Effector memory CD4-positive, alpha-beta T cell (primary cell): ENCODE results near the gene HKDC1.
"Not testable (repeated sequence)": the region's sequence is repeated elsewhere in the genome, so short reads cannot be mapped to it uniquely, and the experiment has no call there.

ENCODE experiments used
- DNase-seq, 3 donors: peaks; one replicate each; pipeline ENCODE4 v3.0.0-alpha.2; 2020
- H3K27ac ChIP-seq: 2 replicates; pipeline ENCODE4 v1.7.0; 2013; ENCODE audit warnings: mild to moderate bottlenecking, low read length, moderate library complexity; ENCODE audit not compliant: insufficient read depth, poor library complexity, severe bottlenecking
- H3K27me3 ChIP-seq: replicated peaks from 2 replicates; pipeline ENCODE4 v1.7.0; 2013; ENCODE audit warnings: mild to moderate bottlenecking, low read length; ENCODE audit not compliant: insufficient read depth, control insufficient read depth, poor library complexity, severe bottlenecking
- H3K36me3 ChIP-seq: 2 replicates; pipeline ENCODE4 v1.7.0; 2013; ENCODE audit warnings: mild to moderate bottlenecking, low read length, moderate library complexity; ENCODE audit not compliant: control insufficient read depth, insufficient read depth
- H3K4me1 ChIP-seq: 2 replicates; pipeline ENCODE4 v1.7.0; 2013; ENCODE audit warnings: low read length, mild to moderate bottlenecking; ENCODE audit not compliant: control insufficient read depth, insufficient read depth, poor library complexity, severe bottlenecking
- H3K4me3 ChIP-seq: 2 replicates; pipeline ENCODE4 v1.7.0; 2013; ENCODE audit warnings: low read length, low read depth, mild to moderate bottlenecking; ENCODE audit not compliant: insufficient read depth, poor library complexity, severe bottlenecking
- H3K9me3 ChIP-seq: 2 replicates; pipeline ENCODE4 v1.7.0; 2013; ENCODE audit warnings: mild to moderate bottlenecking, low read length, moderate library complexity; ENCODE audit not compliant: control insufficient read depth

The HKDC1 gene

GRCh38 chr10:69295027-69295636 lies 75.0 kb downstream of the HKDC1 start:
- H3K4me3 ChIP-seq: no peak overlapping the region
- H3K36me3 ChIP-seq: no peaks in the 10 kb centered on the region
- H3K27me3 ChIP-seq: no peaks in the 10 kb centered on the region
- no peak overlapping the region for H3K27ac ChIP-seq
- DNase-seq: no peak
- H3K4me1 ChIP-seq: no peaks in the 10 kb centered on the region
- no peaks in the 10 kb centered on the region for H3K9me3 ChIP-seq

DNA sequence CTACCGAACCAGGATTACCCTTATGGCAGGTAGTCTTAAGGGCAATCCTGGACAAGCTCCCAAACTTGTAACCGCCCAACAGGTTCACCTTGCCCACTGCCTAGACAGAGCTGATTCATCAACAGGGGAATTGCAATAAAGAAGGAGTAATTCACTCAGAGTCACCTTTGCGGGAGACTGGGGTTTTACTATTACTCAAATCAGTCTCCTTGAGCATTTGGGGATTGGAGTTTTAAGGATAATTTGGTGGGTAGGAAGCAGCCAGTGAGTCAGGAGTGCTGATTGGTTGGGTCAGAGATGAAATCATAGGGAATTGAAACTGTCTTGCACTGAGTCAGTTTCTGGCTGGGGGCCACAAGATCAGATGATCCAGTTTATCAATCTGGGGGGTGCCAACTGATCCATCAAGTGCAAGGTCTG lies 83.5 kb downstream of the HKDC1 start:
- Histone ChIP-seq H3K4me1 (no peaks in the 10 kb centered on the region), H3K27ac (no peak overlapping the region), H3K36me3 (no peaks in the 10 kb centered on the region), H3K27me3 (no peaks in the 10 kb centered on the region), H3K9me3 (no peaks in the 10 kb centered on the region), H3K4me3 (no peak overlapping the region)
- no peak for DNase-seq

DNA sequence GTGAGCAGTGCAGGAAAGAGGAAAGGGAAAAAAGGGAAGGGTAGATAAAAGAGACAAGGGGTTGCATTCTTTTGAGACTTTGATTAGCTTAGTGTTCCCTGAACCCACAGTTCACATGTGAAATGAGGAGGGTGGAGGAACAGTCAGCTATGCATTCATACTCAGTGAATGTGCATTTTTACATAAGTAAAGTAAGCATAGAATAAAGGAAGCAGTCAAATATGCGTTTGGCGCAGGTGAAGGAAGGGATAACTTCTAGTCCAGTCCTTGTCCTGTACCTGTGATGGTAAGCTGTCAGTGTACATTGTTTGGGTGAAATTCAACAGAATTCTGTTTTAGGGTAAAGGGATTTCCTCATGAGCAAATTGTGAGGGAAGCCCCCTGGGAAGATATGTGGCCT lies 86.3 kb downstream of the HKDC1 start:
- H3K9me3 ChIP-seq: no peaks in the 10 kb centered on the region
- no peak for DNase-seq
- no peak overlapping the region for H3K4me3 ChIP-seq
- H3K27ac ChIP-seq: no peak overlapping the region
- no peaks in the 10 kb centered on the region for H3K36me3 ChIP-seq
- no peaks in the 10 kb centered on the region for H3K27me3 ChIP-seq
- no peaks in the 10 kb centered on the region for H3K4me1 ChIP-seq

GRCh38 chr10:69307434-69307833 lies 87.3 kb downstream of the HKDC1 start:
- Histone ChIP-seq H3K9me3 (no peaks in the 10 kb centered on the region), H3K4me1 (no peaks in the 10 kb centered on the region), H3K27ac (no peak overlapping the region), H3K4me3 (no peak overlapping the region), H3K36me3 (no peaks in the 10 kb centered on the region), H3K27me3 (no peaks in the 10 kb centered on the region)
- no peak for DNase-seq

DNA sequence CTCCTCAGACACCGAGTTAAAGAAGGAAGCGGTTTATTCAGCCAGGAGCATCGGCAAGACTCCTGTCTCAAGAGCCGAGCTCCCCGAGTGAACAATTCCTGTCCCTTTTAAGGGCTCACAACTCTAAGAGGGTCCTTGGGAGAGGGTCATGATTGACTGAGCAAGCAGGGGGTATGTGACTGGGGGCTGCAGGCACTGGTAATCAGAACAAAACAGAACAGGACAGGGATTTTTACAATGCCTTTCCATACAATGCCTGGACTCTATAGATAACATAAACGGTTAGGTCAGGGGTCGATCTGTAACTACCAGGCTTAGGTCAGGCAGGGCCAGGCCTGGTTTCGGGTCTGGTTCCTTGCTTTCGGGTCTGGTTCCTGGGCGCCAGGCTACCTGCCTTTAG lies 88.2 kb downstream of the HKDC1 start:
- not testable (repeated sequence) for DNase-seq, H3K9me3 ChIP-seq, H3K4me3 ChIP-seq, H3K4me1 ChIP-seq, H3K27me3 ChIP-seq, H3K27ac ChIP-seq, H3K36me3 ChIP-seq

DNA sequence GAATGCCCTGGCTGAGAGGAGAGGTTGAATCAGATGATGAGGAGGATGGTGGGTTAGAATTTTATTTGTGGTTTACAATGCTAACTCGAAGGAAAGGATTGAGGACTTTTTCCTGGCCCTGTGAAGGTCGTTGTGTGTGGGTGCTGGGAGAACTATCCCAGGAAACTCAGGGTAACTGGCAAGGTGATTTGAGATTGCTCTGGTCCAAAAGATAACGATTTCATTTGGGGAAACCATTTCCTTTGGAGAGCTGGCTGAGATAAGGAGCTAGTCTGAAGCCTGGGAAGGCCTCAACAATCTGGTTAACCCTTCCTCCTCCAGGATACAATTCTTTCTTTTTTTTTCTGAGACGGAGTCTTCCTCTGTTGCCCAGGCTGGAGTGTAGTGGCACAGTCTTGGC lies 91.2 kb downstream of the HKDC1 start:
- no peaks in the 10 kb centered on the region for H3K4me1 ChIP-seq
- H3K36me3 ChIP-seq: no peaks in the 10 kb centered on the region

DNA sequence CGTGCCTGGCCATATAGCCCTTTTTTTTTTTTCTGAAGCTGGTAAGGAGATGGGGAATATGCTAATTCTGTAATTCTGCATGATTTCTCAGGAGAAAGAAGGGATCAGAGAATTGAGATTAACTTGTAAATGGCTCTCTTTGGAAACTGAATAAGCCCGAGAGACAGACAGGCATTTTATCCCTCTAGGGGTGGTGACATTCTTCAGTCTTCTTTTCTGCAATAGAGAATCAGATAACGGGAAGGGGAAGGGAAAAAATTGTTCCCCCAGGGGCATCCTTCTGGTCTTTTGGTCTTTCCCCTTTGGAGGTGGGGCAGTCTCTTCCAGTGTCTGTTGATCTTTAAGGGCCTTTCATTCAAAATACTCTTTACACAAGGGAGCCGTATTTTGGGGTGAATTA lies 92.4 kb downstream of the HKDC1 start:
- no peaks in the 10 kb centered on the region for H3K9me3 ChIP-seq
- H3K27me3 ChIP-seq: no peaks in the 10 kb centered on the region
- no peak overlapping the region for H3K4me3 ChIP-seq
- no peak for DNase-seq
- no peak overlapping the region for H3K27ac ChIP-seq
- no peaks in the 10 kb centered on the region for H3K36me3 ChIP-seq
- no peaks in the 10 kb centered on the region for H3K4me1 ChIP-seq

More for the DNA sequence above, 91.2 kb downstream of the HKDC1 start:
- DNase-seq: no peak
- Histone ChIP-seq H3K4me3 (no peak overlapping the region), H3K9me3 (no peaks in the 10 kb centered on the region), H3K27ac (no peak overlapping the region), H3K27me3 (no peaks in the 10 kb centered on the region)

DNA sequence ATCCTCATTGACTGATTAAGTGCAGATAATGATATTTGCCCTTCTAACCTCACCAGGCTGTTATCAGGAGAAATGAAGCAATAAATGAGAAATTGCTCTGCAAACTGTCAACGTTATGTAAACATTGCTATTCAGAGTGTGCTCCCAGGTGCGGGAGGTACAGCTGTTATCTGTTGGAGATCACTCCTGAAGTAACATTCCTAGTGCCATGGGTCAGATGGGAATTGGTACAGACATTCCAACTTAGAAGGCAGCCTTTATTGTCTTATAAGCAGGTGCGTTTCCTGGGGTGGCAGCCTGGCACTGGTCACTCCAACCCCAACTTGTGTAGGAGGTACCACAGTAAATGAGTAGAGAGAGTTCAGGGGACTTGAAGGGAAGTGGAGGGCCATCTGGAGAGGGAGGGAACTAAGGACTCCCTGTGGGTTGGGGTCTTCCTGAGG lies 95.0 kb downstream of the HKDC1 start:
- H3K36me3 ChIP-seq: no peaks in the 10 kb centered on the region
- H3K9me3 ChIP-seq: no peaks in the 10 kb centered on the region
- no peak overlapping the region for H3K4me3 ChIP-seq
- H3K27me3 ChIP-seq: no peaks in the 10 kb centered on the region
- H3K27ac ChIP-seq: no peak overlapping the region
- DNase-seq: no peak
- peaks cover 5% of the 10 kb centered on the region for H3K4me1 ChIP-seq

GRCh38 chr10:69315610-69316312 lies 95.6 kb downstream of the HKDC1 start:
- Histone ChIP-seq H3K36me3 (no peaks in the 10 kb centered on the region), H3K4me3 (no peak overlapping the region), H3K9me3 (no peaks in the 10 kb centered on the region), H3K27ac (no peak overlapping the region), H3K4me1 (peaks cover 11% of the 10 kb centered on the region), H3K27me3 (no peaks in the 10 kb centered on the region)
- no peak for DNase-seq

DNA sequence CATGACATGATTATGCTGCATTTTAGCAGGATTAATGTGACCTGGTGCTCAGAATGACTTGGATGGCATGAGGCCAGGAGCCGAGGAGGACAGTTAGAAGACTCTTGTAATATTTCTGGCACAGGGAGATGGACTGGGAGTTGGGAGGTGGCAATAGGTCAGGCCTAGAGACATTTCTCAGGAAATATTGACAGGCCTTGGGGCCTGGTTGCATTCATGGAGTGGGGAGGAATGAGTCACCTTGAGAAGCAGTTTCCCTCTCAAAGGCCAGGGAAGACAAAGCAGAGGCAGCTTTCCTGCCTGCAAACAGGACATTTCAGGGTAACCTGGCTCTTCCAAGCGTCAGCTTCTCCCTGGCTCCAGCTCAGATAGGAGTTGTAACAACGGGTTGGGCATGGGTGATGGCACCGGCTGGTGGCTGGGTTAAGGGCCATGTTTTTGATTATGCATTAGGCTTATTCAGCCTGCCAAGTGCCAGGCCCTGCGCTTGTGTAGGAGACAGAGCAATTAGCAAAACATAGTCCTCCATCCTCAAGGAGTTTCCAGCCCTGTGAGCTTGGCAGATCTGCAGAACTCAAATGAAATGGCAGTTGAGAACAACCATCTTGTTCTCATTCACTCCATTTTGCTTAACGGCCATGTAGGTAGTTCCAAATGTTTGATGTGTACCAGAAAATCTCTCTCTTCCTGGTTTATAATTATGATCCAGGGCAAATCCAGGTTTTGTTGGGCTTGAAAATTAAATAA lies 96.4 kb downstream of the HKDC1 start:
- Histone ChIP-seq H3K27me3 (no peaks in the 10 kb centered on the region), H3K9me3 (no peaks in the 10 kb centered on the region), H3K4me1 (peaks cover 18% of the 10 kb centered on the region), H3K36me3 (no peaks in the 10 kb centered on the region), H3K4me3 (no peak overlapping the region), H3K27ac (no peak overlapping the region)
- DNase-seq: no peak
